ENCODE data around the gene KIAA0825. TPM values are rescaled to one million over a fixed set of nuclear protein-coding genes. Genes with fewer than 3 reads are reported as not detected.
"Not testable (repeated sequence)": the region's sequence is repeated elsewhere in the genome, so short reads cannot be mapped to it uniquely, and the experiment has no call there.

KIAA0825 gene
- total and polyA plus RNA-seq, 3 experiments from 2014 or later = 1.4 to 1.7 (median 1.5) TPM

DNA sequence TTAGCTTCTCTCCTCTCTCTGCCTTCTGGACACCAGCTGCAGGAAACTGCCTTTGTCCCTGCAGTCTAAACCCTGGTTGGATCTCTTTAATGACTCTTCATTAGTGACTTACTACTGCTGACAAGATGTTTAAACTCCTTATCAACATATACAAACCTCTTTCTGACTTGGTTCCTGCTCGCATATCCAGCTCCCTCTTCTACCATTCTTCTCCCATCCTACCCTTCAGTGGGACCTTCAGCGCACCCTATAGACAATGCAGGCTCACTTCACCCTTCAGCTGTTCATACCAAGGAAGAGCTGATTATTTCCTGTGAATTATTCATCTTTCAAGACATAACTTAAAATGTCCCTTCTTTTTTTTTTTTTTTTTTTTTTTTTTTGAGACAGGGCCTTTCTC is 436.5 kb downstream of the KIAA0825 start:
- Mint-ChIP-seq H3K9me3 (no peaks in the 10 kb centered on the region), H3K36me3 (peaks cover 0 to 4% (median 0%) of the 10 kb centered on the region in 3 donors), H3K27me3 (peaks cover 1 to 2% of the 10 kb centered on the region in 2 donors), H3K27ac (no peak overlapping the region), H3K4me1 (no peaks in the 10 kb centered on the region), H3K4me3 (no peak overlapping the region)
- Histone ChIP-seq H3K4me1 (ENCODE audit: insufficient read depth, low read length) (no peaks in the 10 kb centered on the region), H3K9me3 (ENCODE audit: low read length) (no peaks in the 10 kb centered on the region), H3K4me3 (ENCODE audit: low read length) (no peak overlapping the region), H3K27ac (ENCODE audit: low read depth, low read length) (no peak overlapping the region), H3K36me3 (ENCODE audit: insufficient read depth, low read length) (no peaks in the 10 kb centered on the region), H3K27me3 (ENCODE audit: insufficient read depth, low read length, poor library complexity, severe bottlenecking) (no peaks in the 10 kb centered on the region)
- ChIA-PET POLR2A (no interaction called here), CTCF (no interaction called here)
- DNase-seq = no peak

DNA sequence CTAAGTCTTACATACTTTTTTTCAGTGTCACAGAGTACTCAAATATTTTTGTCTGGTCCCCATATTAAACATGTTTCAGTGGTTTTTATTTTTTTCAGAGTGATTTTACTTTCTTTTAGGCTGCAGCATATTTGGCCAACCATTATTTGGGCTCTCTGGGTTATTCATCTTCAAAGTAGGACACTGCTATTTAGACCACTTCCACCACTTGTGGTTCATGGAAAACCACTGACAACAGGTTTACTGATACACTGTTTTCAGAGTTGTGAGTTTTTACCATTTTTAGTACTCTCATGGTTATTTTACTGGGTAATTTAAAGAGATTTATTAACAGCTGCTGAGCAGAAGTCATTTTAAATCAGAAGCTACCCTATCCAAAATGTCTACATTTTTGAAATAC is 437.6 kb downstream of the KIAA0825 start:
- Mint-ChIP-seq H3K9me3 (no peaks in the 10 kb centered on the region), H3K27ac (no peak overlapping the region), H3K4me1 (no peaks in the 10 kb centered on the region), H3K4me3 (no peak overlapping the region), H3K27me3 (no peaks in the 10 kb centered on the region), H3K36me3 (no peaks in the 10 kb centered on the region)
- Histone ChIP-seq H3K27me3 (ENCODE audit: insufficient read depth, low read length, poor library complexity, severe bottlenecking) (no peaks in the 10 kb centered on the region), H3K4me3 (ENCODE audit: low read length) (no peak overlapping the region), H3K27ac (ENCODE audit: low read depth, low read length) (no peak overlapping the region), H3K9me3 (ENCODE audit: low read length) (no peaks in the 10 kb centered on the region), H3K36me3 (ENCODE audit: insufficient read depth, low read length) (no peaks in the 10 kb centered on the region), H3K4me1 (ENCODE audit: insufficient read depth, low read length) (no peaks in the 10 kb centered on the region)
- POLR2A ChIA-PET = no interaction called here
- DNase-seq = no peak
- CTCF ChIA-PET = no interaction called here

DNA sequence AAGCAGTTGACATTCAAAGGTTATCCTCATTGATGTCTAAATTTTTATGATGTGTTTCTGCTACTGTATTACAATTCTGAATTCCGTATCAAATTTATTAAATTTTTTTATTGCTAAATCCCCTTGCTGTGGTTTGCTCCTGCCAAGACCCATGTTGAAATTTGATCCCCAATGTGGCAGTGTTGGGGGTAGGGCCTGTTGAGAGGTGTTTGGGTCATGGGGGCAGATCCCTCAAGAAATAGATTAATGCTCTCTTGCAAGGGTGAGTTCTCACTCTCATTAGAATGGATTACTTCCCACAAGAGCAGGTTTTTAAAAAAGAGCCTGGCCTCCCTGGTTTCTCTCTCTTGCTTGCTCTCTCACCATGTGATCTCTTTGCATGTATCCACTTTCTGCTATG is 442.5 kb downstream of the KIAA0825 start:
- peaks cover 0 to 4% (median 0%) of the 10 kb centered on the region in 3 donors for H3K36me3 Mint-ChIP-seq
- ChIA-PET CTCF (no interaction called here), POLR2A (no interaction called here)
- H3K4me1 Mint-ChIP-seq = peaks cover 0 to 1% (median 0%) of the 10 kb centered on the region in 3 donors
- H3K27me3 ChIP-seq (ENCODE audit: insufficient read depth, low read length, poor library complexity, severe bottlenecking) = no peaks in the 10 kb centered on the region
- DNase-seq = no peak
- H3K27ac Mint-ChIP-seq = no peak overlapping the region
- no peaks in the 10 kb centered on the region for H3K9me3 ChIP-seq (ENCODE audit: low read length)
- no peak overlapping the region for H3K27ac ChIP-seq (ENCODE audit: low read depth, low read length)
- peaks cover 0 to 3% (median 0%) of the 10 kb centered on the region in 5 donors for H3K9me3 Mint-ChIP-seq
- H3K4me3 Mint-ChIP-seq = no peak overlapping the region
- H3K36me3 ChIP-seq (ENCODE audit: insufficient read depth, low read length) = no peaks in the 10 kb centered on the region
- H3K27me3 Mint-ChIP-seq = no peaks in the 10 kb centered on the region
- no peak overlapping the region for H3K4me3 ChIP-seq (ENCODE audit: low read length)
- no peaks in the 10 kb centered on the region for H3K4me1 ChIP-seq (ENCODE audit: insufficient read depth, low read length)

DNA sequence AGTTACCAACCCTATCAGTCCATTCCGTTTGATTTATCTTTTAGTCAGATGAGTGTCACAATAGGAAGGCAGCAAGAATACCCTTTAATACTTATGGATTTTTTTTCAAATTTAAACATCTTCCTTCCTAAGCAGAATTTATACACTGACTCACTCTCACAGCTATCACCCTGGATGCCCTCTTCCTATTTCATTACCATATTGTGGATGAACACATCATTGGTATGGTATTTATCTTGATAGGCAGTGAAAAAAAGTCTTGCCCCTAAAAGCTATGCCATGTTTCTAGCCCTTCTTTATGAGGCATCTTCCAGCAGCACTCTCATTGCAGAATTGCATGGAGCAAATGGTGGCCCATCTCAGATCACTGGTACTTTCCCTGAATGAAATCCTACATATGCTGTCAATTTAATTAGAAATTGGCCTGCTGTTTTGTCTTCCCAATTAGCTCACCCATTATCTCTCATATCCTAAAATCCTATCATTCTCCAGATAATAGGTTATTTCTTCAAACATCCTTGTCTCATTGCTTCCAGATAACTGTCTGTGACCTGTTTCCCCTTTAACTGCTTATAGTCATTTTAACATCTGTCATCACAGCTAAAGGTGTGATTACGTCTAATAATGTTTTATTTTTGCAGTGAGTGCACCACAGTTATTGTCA is 443.5 kb downstream of the KIAA0825 start:
- Mint-ChIP-seq H3K4me1 (peaks cover 0 to 1% (median 0%) of the 10 kb centered on the region in 3 donors), H3K4me3 (no peak overlapping the region), H3K36me3 (peaks cover 0 to 7% (median 0%) of the 10 kb centered on the region in 3 donors), H3K9me3 (peaks cover 0 to 3% (median 0%) of the 10 kb centered on the region in 5 donors), H3K27ac (no peak overlapping the region), H3K27me3 (no peaks in the 10 kb centered on the region)
- ChIA-PET POLR2A (no interaction called here), CTCF (no interaction called here)
- Histone ChIP-seq H3K36me3 (ENCODE audit: insufficient read depth, low read length) (no peaks in the 10 kb centered on the region), H3K27me3 (ENCODE audit: insufficient read depth, low read length, poor library complexity, severe bottlenecking) (no peaks in the 10 kb centered on the region), H3K9me3 (ENCODE audit: low read length) (no peaks in the 10 kb centered on the region), H3K4me1 (ENCODE audit: insufficient read depth, low read length) (no peaks in the 10 kb centered on the region), H3K4me3 (ENCODE audit: low read length) (no peak overlapping the region), H3K27ac (ENCODE audit: low read depth, low read length) (no peak overlapping the region)
- no peak for DNase-seq

DNA sequence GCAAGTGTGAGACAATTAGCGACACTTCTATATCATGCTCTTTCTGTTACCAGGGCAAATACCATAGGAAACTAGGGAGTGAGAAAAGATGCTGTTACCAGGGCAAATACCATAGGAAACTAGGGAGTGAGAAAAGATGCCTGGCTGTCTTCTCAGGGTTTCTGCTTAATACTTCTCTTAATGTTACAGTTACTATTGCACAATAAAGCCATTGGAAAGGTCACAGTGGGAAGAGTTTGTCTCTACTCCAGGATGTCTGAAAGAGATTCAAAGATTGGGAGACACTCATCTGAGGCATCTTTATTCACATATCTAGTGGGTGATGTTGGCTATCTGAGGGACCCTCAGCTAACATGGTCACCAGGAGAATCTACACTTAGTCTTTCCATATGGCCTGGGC is 445.3 kb downstream of the KIAA0825 start:
- Histone ChIP-seq H3K27ac (ENCODE audit: low read depth, low read length) (no peak overlapping the region), H3K4me1 (ENCODE audit: insufficient read depth, low read length) (no peaks in the 10 kb centered on the region), H3K27me3 (ENCODE audit: insufficient read depth, low read length, poor library complexity, severe bottlenecking) (no peaks in the 10 kb centered on the region), H3K9me3 (ENCODE audit: low read length) (no peaks in the 10 kb centered on the region), H3K4me3 (ENCODE audit: low read length) (no peak overlapping the region), H3K36me3 (ENCODE audit: insufficient read depth, low read length) (no peaks in the 10 kb centered on the region)
- peaks cover 0 to 1% (median 0%) of the 10 kb centered on the region in 3 donors for H3K4me1 Mint-ChIP-seq
- no peak overlapping the region for H3K27ac Mint-ChIP-seq
- no peak for DNase-seq
- H3K9me3 Mint-ChIP-seq = peaks cover 0 to 3% (median 0%) of the 10 kb centered on the region in 5 donors
- no peaks in the 10 kb centered on the region for H3K27me3 Mint-ChIP-seq
- ChIA-PET POLR2A (no interaction called here), CTCF (no interaction called here)
- peaks cover 0 to 7% (median 0%) of the 10 kb centered on the region in 3 donors for H3K36me3 Mint-ChIP-seq
- H3K4me3 Mint-ChIP-seq = no peak overlapping the region

DNA sequence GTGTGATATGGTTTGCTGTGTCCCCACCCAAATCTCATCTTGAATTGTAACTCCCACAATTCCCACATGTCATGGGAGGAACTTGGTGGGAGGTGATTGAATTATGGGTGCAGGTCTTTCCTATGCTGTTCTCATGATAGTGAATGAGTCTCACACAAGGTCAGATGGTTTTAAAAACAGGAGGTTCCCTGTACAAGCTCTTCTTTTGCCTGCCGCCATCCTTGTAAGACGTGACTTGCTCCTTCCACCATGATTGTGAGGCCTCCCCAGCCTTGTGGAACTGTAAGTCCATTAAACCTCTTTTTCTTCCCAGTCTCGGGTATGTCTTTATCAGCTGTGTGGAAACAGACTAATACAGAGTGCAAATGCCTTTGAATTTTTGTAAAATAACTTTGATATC is 447.3 kb downstream of the KIAA0825 start:
- H3K27ac ChIP-seq (ENCODE audit: low read depth, low read length); H3K9me3 ChIP-seq (ENCODE audit: low read length); H3K36me3 Mint-ChIP-seq; H3K4me1 Mint-ChIP-seq; H3K27me3 ChIP-seq (ENCODE audit: insufficient read depth, low read length, poor library complexity, severe bottlenecking); POLR2A ChIA-PET; CTCF ChIA-PET; H3K27me3 Mint-ChIP-seq; H3K4me1 ChIP-seq (ENCODE audit: insufficient read depth, low read length); H3K27ac Mint-ChIP-seq; DNase-seq; H3K4me3 Mint-ChIP-seq; H3K9me3 Mint-ChIP-seq; H3K36me3 ChIP-seq (ENCODE audit: insufficient read depth, low read length); H3K4me3 ChIP-seq (ENCODE audit: low read length): not testable (repeated sequence)

DNA sequence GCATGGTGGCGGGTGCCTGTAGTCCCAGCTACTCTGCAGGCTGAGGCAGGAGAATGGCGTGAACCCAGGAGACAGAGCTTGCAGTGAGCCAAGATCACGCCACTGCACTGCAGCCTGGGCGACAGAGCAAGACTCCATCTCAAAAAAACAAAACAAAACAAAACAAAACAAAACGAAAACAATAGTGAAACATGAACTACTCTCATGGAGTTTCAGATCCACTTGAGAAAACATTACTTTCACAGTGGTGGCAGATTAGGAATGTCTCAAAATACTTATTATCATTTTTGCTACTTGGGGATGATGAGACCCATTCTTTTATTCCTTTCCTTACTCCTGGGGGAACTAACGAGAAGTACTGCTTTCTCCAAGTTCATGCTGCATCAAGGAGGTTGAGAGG is 448.2 kb downstream of the KIAA0825 start:
- H3K4me3 ChIP-seq (ENCODE audit: low read length); CTCF ChIA-PET; H3K36me3 Mint-ChIP-seq; H3K4me1 Mint-ChIP-seq; H3K27me3 Mint-ChIP-seq; H3K27me3 ChIP-seq (ENCODE audit: insufficient read depth, low read length, poor library complexity, severe bottlenecking); H3K4me1 ChIP-seq (ENCODE audit: insufficient read depth, low read length); H3K27ac ChIP-seq (ENCODE audit: low read depth, low read length); H3K36me3 ChIP-seq (ENCODE audit: insufficient read depth, low read length); H3K4me3 Mint-ChIP-seq; H3K9me3 ChIP-seq (ENCODE audit: low read length); H3K9me3 Mint-ChIP-seq; POLR2A ChIA-PET; DNase-seq: not testable (repeated sequence)
- H3K27ac Mint-ChIP-seq = peak overlapping the region in 1 of 8 donors; percentile 24

DNA sequence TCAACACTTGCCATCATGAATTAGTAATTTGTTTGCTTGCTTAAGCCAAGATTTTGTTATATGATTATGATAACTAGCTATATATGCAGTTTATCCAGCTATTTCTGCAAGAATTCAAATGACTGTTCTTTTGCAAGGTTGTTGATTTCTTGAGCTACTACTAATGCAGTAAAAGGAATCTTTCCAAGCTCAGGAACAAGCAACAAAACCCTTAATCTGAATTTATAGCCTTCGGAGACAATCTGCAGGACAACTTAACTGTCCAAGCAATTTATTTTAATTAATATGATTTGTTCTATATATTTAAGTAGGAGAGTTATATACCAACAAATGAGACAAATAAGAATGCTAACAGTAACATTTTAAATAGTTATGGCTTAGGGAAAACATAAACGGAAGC is 450.3 kb downstream of the KIAA0825 start:
- POLR2A ChIA-PET = no interaction called here
- Histone ChIP-seq H3K27ac (ENCODE audit: low read depth, low read length) (no peak overlapping the region), H3K9me3 (ENCODE audit: low read length) (no peaks in the 10 kb centered on the region), H3K27me3 (ENCODE audit: insufficient read depth, low read length, poor library complexity, severe bottlenecking) (no peaks in the 10 kb centered on the region), H3K36me3 (ENCODE audit: insufficient read depth, low read length) (no peaks in the 10 kb centered on the region), H3K4me1 (ENCODE audit: insufficient read depth, low read length) (no peaks in the 10 kb centered on the region), H3K4me3 (ENCODE audit: low read length) (no peak overlapping the region)
- no peak overlapping the region for H3K4me3 Mint-ChIP-seq
- peaks cover 0 to 4% of the 10 kb centered on the region in 2 donors for H3K27me3 Mint-ChIP-seq
- DNase-seq = no peak
- CTCF ChIA-PET = no interaction called here
- H3K27ac Mint-ChIP-seq = no peak overlapping the region
- peaks cover 0 to 1% (median 0%) of the 10 kb centered on the region in 3 donors for H3K4me1 Mint-ChIP-seq
- peaks cover 0 to 3% (median 3%) of the 10 kb centered on the region in 5 donors for H3K9me3 Mint-ChIP-seq
- peaks cover 0 to 7% (median 3%) of the 10 kb centered on the region in 3 donors for H3K36me3 Mint-ChIP-seq

Data from CD8-positive, alpha-beta memory T cell (primary cell).